HG03159 (cell line): ENCODE data around the gene PRKAR1A.

Source experiments
- ATAC-seq: cut with Tn5 transposase; IDR thresholded peaks from one replicate; pipeline ENCODE4 v1.9.1; 2021; ENCODE audit warnings: mild to moderate bottlenecking, moderate library complexity; ENCODE audit not compliant: unreplicated experiment

Gene PRKAR1A

GRCh38 chr17:68539548-68540467 lies 27.6 kb downstream of the PRKAR1A start:
- ATAC-seq, result no peak

GRCh38 chr17:68540981-68541380 lies 28.8 kb downstream of the PRKAR1A start:
- ATAC-seq, result no peak

GRCh38 chr17:68541816-68542215 lies 29.6 kb downstream of the PRKAR1A start:
- no peak for ATAC-seq

GRCh38 chr17:68542698-68543463 lies 30.7 kb downstream of the PRKAR1A start:
- ATAC-seq, result no peak

GRCh38 chr17:68544111-68544915 lies 32.1 kb downstream of the PRKAR1A start:
- ATAC-seq, result no peak

DNA sequence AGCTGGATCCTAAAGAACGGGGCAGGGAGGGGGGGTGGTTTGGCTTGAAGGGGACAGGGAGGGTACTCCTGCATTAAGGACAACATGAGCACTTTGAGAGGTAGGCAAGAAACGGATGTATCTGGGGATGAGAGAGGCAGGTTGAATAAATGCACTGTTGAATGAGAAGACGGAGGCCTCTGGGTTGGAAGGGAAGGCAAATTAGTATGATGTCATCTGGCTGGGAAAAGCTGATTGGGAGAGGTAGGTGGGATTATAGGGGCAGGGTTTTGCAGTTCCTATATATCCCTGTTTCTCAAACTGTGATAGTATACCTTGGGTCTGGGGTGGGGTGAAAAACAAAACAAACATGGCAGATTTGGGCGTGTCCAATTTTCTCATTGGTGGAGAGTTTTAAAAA lies 44.3 kb downstream of the PRKAR1A start:
- no peak for ATAC-seq

- ATAC-seq, result no peak
Observed at GRCh38 chr17:68559316-68559715, 47.1 kb downstream of the PRKAR1A start.

GRCh38 chr17:68560966-68561720 lies 48.9 kb downstream of the PRKAR1A start:
- ATAC-seq, result no peak

DNA sequence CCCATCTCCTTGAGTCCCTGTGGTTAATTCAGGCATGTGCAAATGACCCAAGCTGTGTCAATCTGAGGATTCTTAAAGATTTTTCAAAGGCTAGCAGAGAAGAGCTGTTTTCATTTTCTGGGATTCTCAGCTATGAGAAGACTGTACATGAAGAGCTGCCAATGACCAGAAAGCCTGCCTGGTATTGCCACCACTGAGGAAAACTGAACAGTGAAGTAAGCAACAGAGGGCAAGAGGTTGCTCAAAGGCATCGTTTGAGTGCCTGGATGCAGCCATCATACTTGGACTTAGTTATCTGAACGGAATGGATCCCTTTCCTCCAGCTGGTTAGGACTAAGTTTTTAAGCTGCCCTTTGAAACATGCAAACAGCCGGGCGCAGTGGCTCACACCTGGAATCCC lies 50.5 kb downstream of the PRKAR1A start:
- ATAC-seq, result no peak

DNA sequence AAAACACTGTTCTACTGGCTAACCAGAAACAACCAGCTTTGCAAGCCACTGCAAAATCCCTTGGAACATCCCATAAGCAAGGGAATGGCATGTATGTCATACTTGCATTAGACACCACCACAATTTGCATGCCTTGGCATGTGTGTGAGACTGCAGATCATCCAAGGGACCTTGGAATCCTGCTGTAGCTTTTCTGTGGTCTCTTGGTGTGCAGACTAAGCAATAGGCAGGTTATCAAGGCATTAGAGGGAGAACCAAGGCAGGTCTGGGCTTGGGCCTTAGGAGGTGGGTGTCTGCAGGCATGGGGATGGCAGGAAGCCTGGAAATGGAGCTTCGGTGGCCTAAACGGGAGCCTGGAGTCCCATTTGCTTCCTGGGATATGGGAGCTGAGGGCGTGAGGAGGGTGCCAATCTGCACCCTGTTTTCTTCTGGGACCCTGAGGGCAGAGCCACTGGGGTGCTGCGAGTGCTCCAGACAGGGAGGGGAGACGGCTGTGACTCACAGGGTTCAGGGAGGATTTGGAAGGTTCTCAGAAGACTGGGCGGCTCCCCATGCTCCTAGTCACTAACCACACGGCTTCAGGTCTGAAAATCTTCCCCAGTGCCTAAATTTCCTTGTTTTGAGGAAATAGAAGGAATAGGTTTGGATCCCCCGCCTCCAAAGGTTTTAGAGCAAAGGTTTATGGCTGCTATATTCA lies 52.3 kb downstream of the PRKAR1A start:
- no peak for ATAC-seq

- ATAC-seq, result no peak
Observed at GRCh38 chr17:68565661-68566441, 53.6 kb downstream of the PRKAR1A start.

DNA sequence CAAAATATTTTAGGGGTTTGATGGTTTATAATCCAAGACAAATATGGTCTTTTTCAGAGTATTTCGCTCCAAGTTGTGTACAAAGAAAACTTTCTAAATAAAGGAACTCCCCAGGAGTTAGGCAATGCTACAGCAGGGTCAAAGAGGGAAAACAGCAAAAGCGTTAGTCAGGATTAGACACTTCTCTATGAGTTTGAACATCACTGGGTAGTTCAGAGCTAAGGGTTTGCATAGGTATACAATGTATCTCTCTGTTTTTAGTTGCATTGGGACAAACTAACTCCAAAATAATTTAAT lies 54.2 kb downstream of the PRKAR1A start:
- no peak for ATAC-seq

DNA sequence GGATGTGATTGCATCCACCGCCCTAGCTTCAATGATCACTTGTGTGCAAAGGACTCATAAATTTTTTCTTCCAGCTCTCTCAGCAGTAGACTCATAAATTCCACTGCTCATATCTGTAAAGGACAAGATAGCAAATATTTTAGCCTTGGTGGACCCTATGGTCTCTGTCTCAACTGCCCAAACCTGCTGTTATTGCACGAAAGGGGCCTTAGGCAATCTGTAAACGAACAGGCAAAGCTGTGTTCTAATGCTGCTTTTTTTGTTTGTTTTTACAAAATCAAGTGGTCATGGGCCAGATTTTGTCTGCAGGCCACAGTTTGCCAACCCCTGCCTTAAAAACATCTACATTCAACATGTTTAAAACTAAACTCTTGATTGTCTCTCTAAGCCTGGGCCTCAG lies 54.8 kb downstream of the PRKAR1A start:
- no peak for ATAC-seq

GRCh38 chr17:68567581-68567980 lies 55.4 kb downstream of the PRKAR1A start:
- ATAC-seq, result no peak

DNA sequence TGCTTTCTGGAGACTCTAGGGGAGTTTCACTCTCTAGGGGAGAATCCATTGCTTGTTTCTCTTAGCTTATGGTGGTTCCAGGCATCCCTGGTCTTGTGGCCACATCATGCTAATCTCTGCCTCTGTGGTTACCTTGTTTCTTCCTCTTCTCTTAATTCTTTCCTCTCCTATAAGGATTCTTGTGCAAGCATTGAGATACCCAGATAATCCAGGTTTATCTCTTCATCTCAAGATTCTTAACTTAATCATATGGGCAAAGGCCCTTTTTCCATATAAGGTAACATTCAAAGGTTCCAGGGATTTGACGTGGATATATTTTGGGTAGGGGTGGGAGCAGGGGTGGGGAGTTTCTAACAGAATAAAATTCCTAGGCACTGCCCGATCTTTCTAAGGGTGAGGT lies 56.4 kb downstream of the PRKAR1A start:
- ATAC-seq, result no peak

- no peak for ATAC-seq
Observed at GRCh38 chr17:68569346-68569745, 57.1 kb downstream of the PRKAR1A start.

DNA sequence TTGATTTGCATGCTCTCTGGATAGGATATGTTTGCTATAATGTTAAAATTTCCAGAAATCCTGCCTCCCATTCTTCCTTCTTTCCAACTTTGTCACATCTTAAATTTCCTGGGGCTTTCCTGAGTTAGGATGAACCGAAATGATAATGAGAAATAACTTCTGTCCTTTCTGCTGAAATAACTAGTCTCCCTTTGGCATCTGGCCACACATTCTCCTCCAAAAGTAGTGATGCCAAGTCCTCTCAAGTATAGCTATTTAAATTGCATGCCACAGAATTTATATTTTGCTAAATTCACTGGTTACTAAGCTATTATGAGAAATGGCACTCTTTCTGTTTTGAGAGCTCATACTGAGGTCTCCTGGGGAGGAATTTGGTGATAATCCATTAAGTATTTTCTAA lies 58.3 kb downstream of the PRKAR1A start:
- ATAC-seq, result no peak

- no peak for ATAC-seq
Observed at GRCh38 chr17:68572138-68572842, 60.1 kb downstream of the PRKAR1A start.

DNA sequence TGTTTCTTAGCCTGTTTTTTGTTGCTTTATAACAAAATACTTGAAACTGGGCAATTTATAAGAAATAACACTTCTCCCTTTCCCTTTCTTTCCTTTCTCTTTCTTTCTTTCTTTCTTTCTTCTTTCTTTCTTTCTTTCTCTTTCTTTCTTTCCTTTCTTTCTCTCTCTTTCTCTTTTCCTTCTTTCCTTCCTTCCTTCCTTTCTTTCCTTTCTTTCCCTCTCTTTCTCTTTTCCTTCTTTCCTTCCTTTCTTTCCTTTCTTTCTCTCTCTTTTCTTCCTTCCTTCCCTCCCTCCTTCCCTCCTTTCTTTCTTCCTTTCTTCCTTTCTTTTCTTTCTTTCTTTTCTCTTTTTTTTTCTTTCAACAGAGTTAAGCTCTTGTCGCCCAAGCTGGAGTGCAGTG lies 61.1 kb downstream of the PRKAR1A start:
- no peak for ATAC-seq
